ENCODE data around the gene SLC35B2. TPM values are rescaled to one million over a fixed set of nuclear protein-coding genes. Genes with fewer than 3 reads are reported as not detected.

The SLC35B2 gene
- total RNA-seq, 1 experiment from 2014 or later = 28.9 TPM

DNA sequence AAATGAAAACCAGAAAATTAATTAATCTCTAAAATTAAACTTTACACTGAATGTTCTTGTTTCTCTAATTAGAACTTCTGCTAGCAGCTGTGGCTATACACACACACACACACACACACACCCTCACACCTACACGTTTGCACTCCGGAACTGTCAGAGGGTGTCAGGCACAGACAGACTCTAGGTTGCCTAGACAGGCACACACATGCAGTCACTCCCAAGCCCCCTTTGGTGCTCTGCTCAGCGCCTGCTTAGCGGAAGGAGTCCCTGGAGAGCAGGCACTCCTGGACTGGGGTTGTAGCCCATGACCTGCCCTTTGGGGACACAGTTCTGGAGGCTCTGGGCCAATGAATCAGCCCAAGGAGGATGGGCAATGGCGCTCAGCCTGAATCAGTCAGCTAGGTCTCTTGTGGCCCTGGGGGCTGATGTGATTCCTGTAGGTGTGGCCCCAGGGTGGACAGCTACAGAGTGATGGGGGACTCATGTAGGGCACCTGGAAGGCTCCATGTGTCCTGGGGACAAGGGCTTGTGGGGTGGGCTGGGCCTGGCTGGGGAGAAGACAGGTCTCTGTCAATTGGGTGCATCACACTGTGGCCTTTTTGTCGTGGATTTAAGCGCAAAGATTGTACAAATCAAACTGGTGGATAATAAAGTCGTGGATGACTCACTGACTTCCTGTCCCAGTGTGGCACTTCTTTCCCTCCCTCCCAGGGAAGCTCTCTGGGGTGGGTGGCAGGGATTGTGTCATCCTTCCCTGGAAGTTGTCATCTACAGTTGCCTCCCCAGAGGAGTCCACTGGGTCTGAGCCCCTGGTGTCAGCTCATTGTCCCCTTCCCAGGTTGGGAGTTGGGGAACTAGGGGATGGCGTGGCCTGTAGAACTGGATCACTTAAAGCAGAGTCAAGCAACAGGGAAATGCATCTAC, 21.7 kb upstream of the SLC35B2 start:
- CTCF ChIA-PET = interaction anchor here (0.9 kb wide), 1 partner anchor 19 kb away, joined by 3 read pairs; no protein-coding TSS in a partner anchor
- no peaks in the 10 kb centered on the region for H3K36me3 Mint-ChIP-seq
- no peak for ATAC-seq
- H3K4me3 Mint-ChIP-seq = no peak overlapping the region
- no peak overlapping the region for H3K27ac Mint-ChIP-seq
- H3K9me3 Mint-ChIP-seq = no peaks in the 10 kb centered on the region
- no peak for TF ChIP-seq ZNF671 (CRISPR knock-in tag; IDR thresholded peaks at IDR 0.05)
- POLR2A ChIA-PET = interaction anchor here (0.8 to 1.4 kb wide), 2 partner anchors 19 to 22 kb away, joined by 3 to 5 read pairs; no protein-coding TSS in a partner anchor
- peaks cover 5% of the 10 kb centered on the region for H3K4me1 Mint-ChIP-seq
- DNase-seq (ENCODE audit: low spot score) = no peak
- peaks cover 46% of the 10 kb centered on the region for H3K27me3 Mint-ChIP-seq (ENCODE audit: low read depth)

DNA sequence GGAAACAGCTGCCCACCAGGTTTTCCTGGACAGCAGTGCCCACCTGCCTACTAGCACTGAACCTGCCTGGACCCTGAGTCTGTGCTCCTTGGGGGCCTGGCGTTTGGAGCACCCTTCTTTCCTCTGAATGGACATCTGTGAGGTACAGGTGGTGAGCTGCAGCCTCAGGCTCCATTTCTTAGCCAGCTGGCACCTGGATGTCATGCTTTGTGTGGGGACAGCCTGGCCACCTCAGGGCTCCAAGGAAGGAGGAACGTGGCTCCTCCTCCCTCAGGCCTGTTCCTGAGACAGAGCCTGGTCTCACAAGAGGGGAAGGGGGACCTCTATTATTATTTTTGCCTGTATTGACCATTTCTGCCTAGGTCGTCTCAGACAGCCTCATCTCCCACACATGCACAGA, 21.0 kb upstream of the SLC35B2 start:
- Mint-ChIP-seq H3K4me1 (peaks cover 5% of the 10 kb centered on the region), H3K27ac (no peak overlapping the region), H3K36me3 (no peaks in the 10 kb centered on the region), H3K9me3 (no peaks in the 10 kb centered on the region), H3K27me3 (ENCODE audit: low read depth) (peaks cover 40% of the 10 kb centered on the region), H3K4me3 (no peak overlapping the region)
- no peak for TF ChIP-seq RORB (CRISPR knock-in tag; IDR thresholded peaks at IDR 0.05)
- TF ChIP-seq, protein P1, sequence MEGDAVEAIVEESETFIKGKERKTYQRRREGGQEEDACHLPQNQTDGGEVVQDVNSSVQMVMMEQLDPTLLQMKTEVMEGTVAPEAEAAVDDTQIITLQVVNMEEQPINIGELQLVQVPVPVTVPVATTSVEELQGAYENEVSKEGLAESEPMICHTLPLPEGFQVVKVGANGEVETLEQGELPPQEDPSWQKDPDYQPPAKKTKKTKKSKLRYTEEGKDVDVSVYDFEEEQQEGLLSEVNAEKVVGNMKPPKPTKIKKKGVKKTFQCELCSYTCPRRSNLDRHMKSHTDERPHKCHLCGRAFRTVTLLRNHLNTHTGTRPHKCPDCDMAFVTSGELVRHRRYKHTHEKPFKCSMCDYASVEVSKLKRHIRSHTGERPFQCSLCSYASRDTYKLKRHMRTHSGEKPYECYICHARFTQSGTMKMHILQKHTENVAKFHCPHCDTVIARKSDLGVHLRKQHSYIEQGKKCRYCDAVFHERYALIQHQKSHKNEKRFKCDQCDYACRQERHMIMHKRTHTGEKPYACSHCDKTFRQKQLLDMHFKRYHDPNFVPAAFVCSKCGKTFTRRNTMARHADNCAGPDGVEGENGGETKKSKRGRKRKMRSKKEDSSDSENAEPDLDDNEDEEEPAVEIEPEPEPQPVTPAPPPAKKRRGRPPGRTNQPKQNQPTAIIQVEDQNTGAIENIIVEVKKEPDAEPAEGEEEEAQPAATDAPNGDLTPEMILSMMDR (IDR thresholded peaks at IDR 0.05) = no peak
- TF ChIP-seq HMGA2 (CRISPR knock-in tag; IDR thresholded peaks at IDR 0.05) = no peak
- TF ChIP-seq GTF2I (CRISPR knock-in tag; conservative IDR thresholded peaks at IDR 0.05) = no peak
- TF ChIP-seq, protein P2, sequence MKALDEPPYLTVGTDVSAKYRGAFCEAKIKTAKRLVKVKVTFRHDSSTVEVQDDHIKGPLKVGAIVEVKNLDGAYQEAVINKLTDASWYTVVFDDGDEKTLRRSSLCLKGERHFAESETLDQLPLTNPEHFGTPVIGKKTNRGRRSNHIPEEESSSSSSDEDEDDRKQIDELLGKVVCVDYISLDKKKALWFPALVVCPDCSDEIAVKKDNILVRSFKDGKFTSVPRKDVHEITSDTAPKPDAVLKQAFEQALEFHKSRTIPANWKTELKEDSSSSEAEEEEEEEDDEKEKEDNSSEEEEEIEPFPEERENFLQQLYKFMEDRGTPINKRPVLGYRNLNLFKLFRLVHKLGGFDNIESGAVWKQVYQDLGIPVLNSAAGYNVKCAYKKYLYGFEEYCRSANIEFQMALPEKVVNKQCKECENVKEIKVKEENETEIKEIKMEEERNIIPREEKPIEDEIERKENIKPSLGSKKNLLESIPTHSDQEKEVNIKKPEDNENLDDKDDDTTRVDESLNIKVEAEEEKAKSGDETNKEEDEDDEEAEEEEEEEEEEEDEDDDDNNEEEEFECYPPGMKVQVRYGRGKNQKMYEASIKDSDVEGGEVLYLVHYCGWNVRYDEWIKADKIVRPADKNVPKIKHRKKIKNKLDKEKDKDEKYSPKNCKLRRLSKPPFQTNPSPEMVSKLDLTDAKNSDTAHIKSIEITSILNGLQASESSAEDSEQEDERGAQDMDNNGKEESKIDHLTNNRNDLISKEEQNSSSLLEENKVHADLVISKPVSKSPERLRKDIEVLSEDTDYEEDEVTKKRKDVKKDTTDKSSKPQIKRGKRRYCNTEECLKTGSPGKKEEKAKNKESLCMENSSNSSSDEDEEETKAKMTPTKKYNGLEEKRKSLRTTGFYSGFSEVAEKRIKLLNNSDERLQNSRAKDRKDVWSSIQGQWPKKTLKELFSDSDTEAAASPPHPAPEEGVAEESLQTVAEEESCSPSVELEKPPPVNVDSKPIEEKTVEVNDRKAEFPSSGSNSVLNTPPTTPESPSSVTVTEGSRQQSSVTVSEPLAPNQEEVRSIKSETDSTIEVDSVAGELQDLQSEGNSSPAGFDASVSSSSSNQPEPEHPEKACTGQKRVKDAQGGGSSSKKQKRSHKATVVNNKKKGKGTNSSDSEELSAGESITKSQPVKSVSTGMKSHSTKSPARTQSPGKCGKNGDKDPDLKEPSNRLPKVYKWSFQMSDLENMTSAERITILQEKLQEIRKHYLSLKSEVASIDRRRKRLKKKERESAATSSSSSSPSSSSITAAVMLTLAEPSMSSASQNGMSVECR (CRISPR knock-in tag; IDR thresholded peaks at IDR 0.05; ENCODE audit: borderline replicate concordance) = no peak
- no peak for TF ChIP-seq GABPB1 (CRISPR knock-in tag; IDR thresholded peaks at IDR 0.05)
- TF ChIP-seq, protein P3, sequence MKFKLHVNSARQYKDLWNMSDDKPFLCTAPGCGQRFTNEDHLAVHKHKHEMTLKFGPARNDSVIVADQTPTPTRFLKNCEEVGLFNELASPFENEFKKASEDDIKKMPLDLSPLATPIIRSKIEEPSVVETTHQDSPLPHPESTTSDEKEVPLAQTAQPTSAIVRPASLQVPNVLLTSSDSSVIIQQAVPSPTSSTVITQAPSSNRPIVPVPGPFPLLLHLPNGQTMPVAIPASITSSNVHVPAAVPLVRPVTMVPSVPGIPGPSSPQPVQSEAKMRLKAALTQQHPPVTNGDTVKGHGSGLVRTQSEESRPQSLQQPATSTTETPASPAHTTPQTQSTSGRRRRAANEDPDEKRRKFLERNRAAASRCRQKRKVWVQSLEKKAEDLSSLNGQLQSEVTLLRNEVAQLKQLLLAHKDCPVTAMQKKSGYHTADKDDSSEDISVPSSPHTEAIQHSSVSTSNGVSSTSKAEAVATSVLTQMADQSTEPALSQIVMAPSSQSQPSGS (CRISPR knock-in tag; IDR thresholded peaks at IDR 0.05; ENCODE audit: borderline replicate concordance, low read depth) = no peak
- no peak for TF ChIP-seq IRF2 (CRISPR knock-in tag; IDR thresholded peaks at IDR 0.05; ENCODE audit: borderline replicate concordance, low read depth)
- TF ChIP-seq ESRRA (CRISPR knock-in tag; IDR thresholded peaks at IDR 0.05; ENCODE audit: borderline replicate concordance) = no peak
- TF ChIP-seq MXD4 (CRISPR knock-in tag; IDR thresholded peaks at IDR 0.05; ENCODE audit: borderline replicate concordance) = no peak
- TF ChIP-seq, protein P4, sequence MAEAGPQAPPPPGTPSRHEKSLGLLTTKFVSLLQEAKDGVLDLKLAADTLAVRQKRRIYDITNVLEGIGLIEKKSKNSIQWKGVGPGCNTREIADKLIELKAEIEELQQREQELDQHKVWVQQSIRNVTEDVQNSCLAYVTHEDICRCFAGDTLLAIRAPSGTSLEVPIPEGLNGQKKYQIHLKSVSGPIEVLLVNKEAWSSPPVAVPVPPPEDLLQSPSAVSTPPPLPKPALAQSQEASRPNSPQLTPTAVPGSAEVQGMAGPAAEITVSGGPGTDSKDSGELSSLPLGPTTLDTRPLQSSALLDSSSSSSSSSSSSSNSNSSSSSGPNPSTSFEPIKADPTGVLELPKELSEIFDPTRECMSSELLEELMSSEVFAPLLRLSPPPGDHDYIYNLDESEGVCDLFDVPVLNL (CRISPR knock-in tag; IDR thresholded peaks at IDR 0.05; ENCODE audit: borderline replicate concordance, low read depth) = no peak
- TF ChIP-seq, protein P5, sequence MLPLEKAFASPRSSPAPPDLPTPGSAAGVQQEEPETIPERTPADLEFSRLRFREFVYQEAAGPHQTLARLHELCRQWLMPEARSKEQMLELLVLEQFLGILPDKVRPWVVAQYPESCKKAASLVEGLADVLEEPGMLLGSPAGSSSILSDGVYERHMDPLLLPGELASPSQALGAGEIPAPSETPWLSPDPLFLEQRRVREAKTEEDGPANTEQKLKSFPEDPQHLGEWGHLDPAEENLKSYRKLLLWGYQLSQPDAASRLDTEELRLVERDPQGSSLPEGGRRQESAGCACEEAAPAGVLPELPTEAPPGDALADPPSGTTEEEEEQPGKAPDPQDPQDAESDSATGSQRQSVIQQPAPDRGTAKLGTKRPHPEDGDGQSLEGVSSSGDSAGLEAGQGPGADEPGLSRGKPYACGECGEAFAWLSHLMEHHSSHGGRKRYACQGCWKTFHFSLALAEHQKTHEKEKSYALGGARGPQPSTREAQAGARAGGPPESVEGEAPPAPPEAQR (CRISPR knock-in tag; IDR thresholded peaks at IDR 0.05) = no peak
- TF ChIP-seq, protein P6, sequence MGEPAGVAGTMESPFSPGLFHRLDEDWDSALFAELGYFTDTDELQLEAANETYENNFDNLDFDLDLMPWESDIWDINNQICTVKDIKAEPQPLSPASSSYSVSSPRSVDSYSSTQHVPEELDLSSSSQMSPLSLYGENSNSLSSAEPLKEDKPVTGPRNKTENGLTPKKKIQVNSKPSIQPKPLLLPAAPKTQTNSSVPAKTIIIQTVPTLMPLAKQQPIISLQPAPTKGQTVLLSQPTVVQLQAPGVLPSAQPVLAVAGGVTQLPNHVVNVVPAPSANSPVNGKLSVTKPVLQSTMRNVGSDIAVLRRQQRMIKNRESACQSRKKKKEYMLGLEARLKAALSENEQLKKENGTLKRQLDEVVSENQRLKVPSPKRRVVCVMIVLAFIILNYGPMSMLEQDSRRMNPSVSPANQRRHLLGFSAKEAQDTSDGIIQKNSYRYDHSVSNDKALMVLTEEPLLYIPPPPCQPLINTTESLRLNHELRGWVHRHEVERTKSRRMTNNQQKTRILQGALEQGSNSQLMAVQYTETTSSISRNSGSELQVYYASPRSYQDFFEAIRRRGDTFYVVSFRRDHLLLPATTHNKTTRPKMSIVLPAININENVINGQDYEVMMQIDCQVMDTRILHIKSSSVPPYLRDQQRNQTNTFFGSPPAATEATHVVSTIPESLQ (CRISPR knock-in tag; IDR thresholded peaks at IDR 0.05) = no peak
- ChIA-PET POLR2A (interaction anchor here (0.8 to 1.4 kb wide), 2 partner anchors 20 to 22 kb away, joined by 3 to 5 read pairs; no protein-coding TSS in a partner anchor), CTCF (interaction anchor here (0.6 to 3.8 kb wide), 4 partner anchors 10 to 216 kb away, joined by 3 to 20 read pairs (median 6); partner anchors contain the start of gene AARS2)
- ATAC-seq = no peak
- DNase-seq (ENCODE audit: low spot score) = no peak
